Measurements from ENCODE around the gene CSF2. TPM values are rescaled to one million over a fixed set of nuclear protein-coding genes. Genes with fewer than 3 reads are reported as not detected.

Gene CSF2
- total RNA-seq, 1 donor from 2014 or later = not detected

GRCh38 chr5:132054031-132054696, 19.4 kb upstream of the CSF2 start:
- ATAC-seq (no peak), DNase-seq (peak; percentile 6)
- intact Hi-C loops (cut with micrococcal nuclease) = no loop called here

- DNase-seq (no peak), ATAC-seq (no peak)
- intact Hi-C loops (cut with micrococcal nuclease) = no loop called here
Measured at GRCh38 chr5:132054697-132055440, 18.7 kb upstream of the CSF2 start.

GRCh38 chr5:132055441-132055807, 18.2 kb upstream of the CSF2 start:
- no peak for DNase-seq
- ATAC-seq = no peak
- intact Hi-C loops (cut with micrococcal nuclease) = no loop called here

- peak; percentile 23 for DNase-seq
- no peak for ATAC-seq
- intact Hi-C loops (cut with micrococcal nuclease) = no loop called here
Measured at GRCh38 chr5:132055808-132056609, 17.6 kb upstream of the CSF2 start.

GRCh38 chr5:132056610-132057497, 16.7 kb upstream of the CSF2 start:
- ATAC-seq (no peak), DNase-seq (peak; percentile 10)
- intact Hi-C loops (cut with micrococcal nuclease) = no loop called here

GRCh38 chr5:132057498-132058255, 15.9 kb upstream of the CSF2 start:
- peak; percentile 6 for DNase-seq
- intact Hi-C loops (cut with micrococcal nuclease) = no loop called here
- no peak for ATAC-seq

- DNase-seq (no peak), ATAC-seq (no peak)
- intact Hi-C loops (cut with micrococcal nuclease) = no loop called here
Measured at GRCh38 chr5:132058646-132059042, 14.9 kb upstream of the CSF2 start.

GRCh38 chr5:132059043-132059695, 14.4 kb upstream of the CSF2 start:
- intact Hi-C loops (cut with micrococcal nuclease) = no loop called here
- ATAC-seq (no peak), DNase-seq (peak; percentile 13)

- ATAC-seq (no peak), DNase-seq (peak; percentile 16)
- intact Hi-C loops (cut with micrococcal nuclease) = no loop called here
Measured at GRCh38 chr5:132059696-132060500, 13.7 kb upstream of the CSF2 start.

GRCh38 chr5:132060501-132061161, 13.0 kb upstream of the CSF2 start, which contains the start of gene IL3:
Gene IL3, plus strand, starts transcription at chr5:132060655. Its CDS starts 52 bp downstream, at chr5:132060707.
- ATAC-seq = no peak
- intact Hi-C loops (cut with micrococcal nuclease) = no loop called here
- DNase-seq = peak; percentile 20

- peak; percentile 82 for DNase-seq
- ATAC-seq = peak; percentile 78
- intact Hi-C loops (cut with micrococcal nuclease) = no loop called here
Measured at GRCh38 chr5:132063090-132063911, 10.3 kb upstream of the CSF2 start.

- intact Hi-C loops (cut with micrococcal nuclease) = no loop called here
- DNase-seq (peak; percentile 3), ATAC-seq (no peak)
Measured at GRCh38 chr5:132064140-132064539, 9.4 kb upstream of the CSF2 start.

- ATAC-seq (peak; percentile 82), DNase-seq (peak; percentile 66)
- intact Hi-C loops (cut with micrococcal nuclease) = no loop called here
Measured at GRCh38 chr5:132064738-132065331, 8.8 kb upstream of the CSF2 start.

GRCh38 chr5:132065351-132065937, 8.1 kb upstream of the CSF2 start:
- ATAC-seq (peak; percentile 75), DNase-seq (peak; percentile 68)
- intact Hi-C loops (cut with micrococcal nuclease) = no loop called here
